Measurements from ENCODE around the gene ZDHHC19. TPM values are rescaled to one million over a fixed set of nuclear protein-coding genes. Genes with fewer than 3 reads are reported as not detected.
"Not testable (repeated sequence)": the region's sequence is repeated elsewhere in the genome, so short reads cannot be mapped to it uniquely, and the experiment has no call there.

ZDHHC19 gene, protein sequence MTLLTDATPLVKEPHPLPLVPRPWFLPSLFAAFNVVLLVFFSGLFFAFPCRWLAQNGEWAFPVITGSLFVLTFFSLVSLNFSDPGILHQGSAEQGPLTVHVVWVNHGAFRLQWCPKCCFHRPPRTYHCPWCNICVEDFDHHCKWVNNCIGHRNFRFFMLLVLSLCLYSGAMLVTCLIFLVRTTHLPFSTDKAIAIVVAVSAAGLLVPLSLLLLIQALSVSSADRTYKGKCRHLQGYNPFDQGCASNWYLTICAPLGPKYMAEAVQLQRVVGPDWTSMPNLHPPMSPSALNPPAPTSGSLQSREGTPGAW
- not detected in 2 replicates for total RNA-seq (2014; rRNA removed; shearing (Covaris generic); ENCODE audit: low replicate concordance)

- Histone ChIP-seq H3K27me3 (ENCODE audit: low read length) (no peaks in the 10 kb centered on the region), H3K9me2 (replicated peaks; ENCODE audit: insufficient read depth, low read length) (no peaks in the 10 kb centered on the region), H3K4me3 (ENCODE audit: low read length) (no peak within 1 kb of the TSS), H3K4me1 (ENCODE audit: low read length) (no peaks in the 10 kb centered on the region), H3K36me3 (ENCODE audit: insufficient read depth, low read length) (no peaks in the 10 kb centered on the region), H3K9ac (ENCODE audit: low read length) (no peak within 1 kb of the TSS), H2AFZ (ENCODE audit: low read length) (no peak within 1 kb of the TSS), H3K79me2 (ENCODE audit: low read length) (no peaks in the 10 kb centered on the region), H4K20me1 (ENCODE audit: insufficient read depth, low read depth, low read length) (no peaks in the 10 kb centered on the region), H3K9me3 (ENCODE audit: low read length) (no peaks in the 10 kb centered on the region), H3K4me2 (ENCODE audit: low read depth, low read length, poor library complexity, severe bottlenecking) (no peak within 1 kb of the TSS), H3K27ac (ENCODE audit: low read length) (no peak within 1 kb of the TSS)
- DNase-seq: no peak
Observed at GRCh38 chr3:196210673-196211556, at the start of gene ZDHHC19. Gene ZDHHC19, minus strand, starts transcription at chr3:196211400. Its CDS starts 85 bp downstream, at chr3:196211315.

- H3K9me2 ChIP-seq (replicated peaks; ENCODE audit: insufficient read depth, low read length): no peaks in the 10 kb centered on the region
- no peaks in the 10 kb centered on the region for H3K4me1 ChIP-seq (ENCODE audit: low read length)
- DNase-seq: no peak
- H4K20me1 ChIP-seq (ENCODE audit: insufficient read depth, low read depth, low read length): no peaks in the 10 kb centered on the region
- H3K79me2 ChIP-seq (ENCODE audit: low read length): peaks cover 31% of the 10 kb centered on the region
- H3K9ac ChIP-seq (ENCODE audit: low read length): no peak overlapping the region
- H3K27me3 ChIP-seq (ENCODE audit: low read length): no peaks in the 10 kb centered on the region
- peaks cover 13% of the 10 kb centered on the region; the same call in 1 of the 2 replicates for H3K36me3 ChIP-seq (ENCODE audit: insufficient read depth, low read length)
- no peak overlapping the region for H2AFZ ChIP-seq (ENCODE audit: low read length)
- no peak overlapping the region for H3K4me2 ChIP-seq (ENCODE audit: low read depth, low read length, poor library complexity, severe bottlenecking)
- H3K4me3 ChIP-seq (ENCODE audit: low read length): no peak overlapping the region
- H3K9me3 ChIP-seq (ENCODE audit: low read length): no peaks in the 10 kb centered on the region
- no peak overlapping the region for H3K27ac ChIP-seq (ENCODE audit: low read length)
Observed at GRCh38 chr3:196260784-196261183, 49.6 kb upstream of the ZDHHC19 start.

DNA sequence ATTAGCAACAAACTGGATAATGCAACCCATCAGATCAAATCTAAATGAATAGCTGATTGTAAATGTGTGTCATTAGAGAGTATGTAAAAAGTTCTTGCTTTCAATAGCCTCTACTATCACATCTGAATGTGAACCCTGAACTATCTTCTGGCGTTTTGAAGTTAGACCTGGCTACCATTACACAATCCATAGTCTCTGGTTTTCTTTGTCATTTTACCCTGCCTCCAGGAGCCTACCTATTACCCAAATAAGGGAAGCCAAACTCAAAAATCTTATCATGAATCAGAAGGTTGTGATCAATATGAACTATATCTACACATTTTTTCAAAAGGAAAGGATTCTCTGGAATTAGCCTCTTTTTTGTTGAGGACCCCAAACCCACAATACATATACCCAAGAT lies 44.6 kb upstream of the ZDHHC19 start:
- no peak overlapping the region for H3K27ac ChIP-seq (ENCODE audit: low read length)
- H3K36me3 ChIP-seq (ENCODE audit: insufficient read depth, low read length): peaks cover 13% of the 10 kb centered on the region; the same call in 1 of the 2 replicates
- H3K9ac ChIP-seq (ENCODE audit: low read length): no peak overlapping the region
- peaks cover 3% of the 10 kb centered on the region; the same call in 1 of the 2 replicates for H3K4me1 ChIP-seq (ENCODE audit: low read length)
- H3K4me2 ChIP-seq (ENCODE audit: low read depth, low read length, poor library complexity, severe bottlenecking): no peak overlapping the region
- no peaks in the 10 kb centered on the region for H3K9me2 ChIP-seq (replicated peaks; ENCODE audit: insufficient read depth, low read length)
- H3K4me3 ChIP-seq (ENCODE audit: low read length): no peak overlapping the region
- H2AFZ ChIP-seq (ENCODE audit: low read length): no peak overlapping the region
- DNase-seq: no peak
- H3K27me3 ChIP-seq (ENCODE audit: low read length): no peaks in the 10 kb centered on the region
- H4K20me1 ChIP-seq (ENCODE audit: insufficient read depth, low read depth, low read length): no peaks in the 10 kb centered on the region
- peaks cover 12% of the 10 kb centered on the region for H3K79me2 ChIP-seq (ENCODE audit: low read length)
- H3K9me3 ChIP-seq (ENCODE audit: low read length): no peaks in the 10 kb centered on the region

- Histone ChIP-seq H3K9me2 (replicated peaks; ENCODE audit: insufficient read depth, low read length) (no peaks in the 10 kb centered on the region), H3K4me1 (ENCODE audit: low read length) (peaks cover 3% of the 10 kb centered on the region; the same call in 1 of the 2 replicates), H3K27ac (ENCODE audit: low read length) (no peak overlapping the region), H2AFZ (ENCODE audit: low read length) (no peak overlapping the region), H4K20me1 (ENCODE audit: insufficient read depth, low read depth, low read length) (no peaks in the 10 kb centered on the region), H3K4me3 (ENCODE audit: low read length) (no peak overlapping the region), H3K4me2 (ENCODE audit: low read depth, low read length, poor library complexity, severe bottlenecking) (no peak overlapping the region), H3K36me3 (ENCODE audit: insufficient read depth, low read length) (peaks cover 12% of the 10 kb centered on the region; the same call in 1 of the 2 replicates), H3K9me3 (ENCODE audit: low read length) (no peaks in the 10 kb centered on the region), H3K27me3 (ENCODE audit: low read length) (no peaks in the 10 kb centered on the region), H3K79me2 (ENCODE audit: low read length) (peaks cover 11% of the 10 kb centered on the region), H3K9ac (ENCODE audit: low read length) (no peak overlapping the region)
- no peak for DNase-seq
Observed at GRCh38 chr3:196254376-196255283, 43.4 kb upstream of the ZDHHC19 start.

DNA sequence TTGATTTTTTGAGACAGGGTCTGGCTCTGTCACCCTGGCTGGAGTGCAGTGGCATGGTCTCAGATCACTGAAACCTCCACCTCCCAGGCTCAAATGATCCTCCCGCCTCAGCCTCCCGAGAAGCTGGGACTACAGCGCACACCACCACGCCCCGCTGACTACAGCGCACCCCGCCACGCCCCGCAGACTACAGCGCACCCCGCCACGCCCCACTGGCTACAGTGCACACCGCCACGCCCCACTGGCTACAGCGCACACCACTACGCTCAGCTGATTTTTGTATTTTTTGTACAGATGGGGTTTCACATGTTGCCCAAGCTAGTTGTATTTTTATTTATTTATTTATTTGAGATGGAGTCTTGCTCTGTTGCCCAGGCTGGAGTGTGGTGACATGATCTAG lies 40.7 kb upstream of the ZDHHC19 start:
- Histone ChIP-seq H3K36me3 (ENCODE audit: insufficient read depth, low read length) (peaks cover 22% of the 10 kb centered on the region; the same call in 1 of the 2 replicates), H3K9me3 (ENCODE audit: low read length) (no peaks in the 10 kb centered on the region), H3K27ac (ENCODE audit: low read length) (no peak overlapping the region), H3K9me2 (replicated peaks; ENCODE audit: insufficient read depth, low read length) (no peaks in the 10 kb centered on the region), H4K20me1 (ENCODE audit: insufficient read depth, low read depth, low read length) (no peaks in the 10 kb centered on the region), H2AFZ (ENCODE audit: low read length) (no peak overlapping the region), H3K9ac (ENCODE audit: low read length) (no peak overlapping the region), H3K4me2 (ENCODE audit: low read depth, low read length, poor library complexity, severe bottlenecking) (no peak overlapping the region), H3K4me3 (ENCODE audit: low read length) (no peak overlapping the region), H3K79me2 (ENCODE audit: low read length) (peaks cover 16% of the 10 kb centered on the region), H3K4me1 (ENCODE audit: low read length) (peaks cover 3% of the 10 kb centered on the region; the same call in 1 of the 2 replicates), H3K27me3 (ENCODE audit: low read length) (no peaks in the 10 kb centered on the region)
- no peak for DNase-seq

- Histone ChIP-seq H3K4me1 (ENCODE audit: low read length) (no peaks in the 10 kb centered on the region), H2AFZ (ENCODE audit: low read length) (no peak overlapping the region), H3K36me3 (ENCODE audit: insufficient read depth, low read length) (peaks cover 18% of the 10 kb centered on the region), H3K79me2 (ENCODE audit: low read length) (peaks cover 12% of the 10 kb centered on the region), H3K27ac (ENCODE audit: low read length) (no peak overlapping the region), H3K4me2 (ENCODE audit: low read depth, low read length, poor library complexity, severe bottlenecking) (no peak overlapping the region), H3K4me3 (ENCODE audit: low read length) (no peak overlapping the region), H3K27me3 (ENCODE audit: low read length) (no peaks in the 10 kb centered on the region), H3K9ac (ENCODE audit: low read length) (no peak overlapping the region), H3K9me3 (ENCODE audit: low read length) (no peaks in the 10 kb centered on the region), H3K9me2 (replicated peaks; ENCODE audit: insufficient read depth, low read length) (no peaks in the 10 kb centered on the region), H4K20me1 (ENCODE audit: insufficient read depth, low read depth, low read length) (no peaks in the 10 kb centered on the region)
- DNase-seq: no peak
Observed at GRCh38 chr3:196246612-196247308, 35.6 kb upstream of the ZDHHC19 start.

GRCh38 chr3:196244166-196244565 lies 33.0 kb upstream of the ZDHHC19 start:
- peaks cover 18% of the 10 kb centered on the region for H3K36me3 ChIP-seq (ENCODE audit: insufficient read depth, low read length)
- not testable (repeated sequence) for H3K9me2 ChIP-seq (replicated peaks; ENCODE audit: insufficient read depth, low read length); H3K9ac ChIP-seq (ENCODE audit: low read length); H3K9me3 ChIP-seq (ENCODE audit: low read length); H4K20me1 ChIP-seq (ENCODE audit: insufficient read depth, low read depth, low read length); H3K4me3 ChIP-seq (ENCODE audit: low read length); H3K27ac ChIP-seq (ENCODE audit: low read length); H3K79me2 ChIP-seq (ENCODE audit: low read length); H3K27me3 ChIP-seq (ENCODE audit: low read length); H2AFZ ChIP-seq (ENCODE audit: low read length); H3K4me2 ChIP-seq (ENCODE audit: low read depth, low read length, poor library complexity, severe bottlenecking); DNase-seq; H3K4me1 ChIP-seq (ENCODE audit: low read length)
